SKM-1 treated with dmso at 0.1 percent for 144 hours (cell line): ENCODE measurements around the gene NCOA4.
A peak's percentile ranks its signal among the peaks of the same experiment; 100 is the strongest.
"Not testable (repeated sequence)": the region's sequence is repeated elsewhere in the genome, so short reads cannot be mapped to it uniquely, and the experiment has no call there.

Experiments used
- DNase-seq: peaks from one replicate; lab custom pipeline; 2025; ENCODE audit not compliant: unreplicated experiment; lab: John Stamatoyannopoulos, UW

The NCOA4 gene

DNA sequence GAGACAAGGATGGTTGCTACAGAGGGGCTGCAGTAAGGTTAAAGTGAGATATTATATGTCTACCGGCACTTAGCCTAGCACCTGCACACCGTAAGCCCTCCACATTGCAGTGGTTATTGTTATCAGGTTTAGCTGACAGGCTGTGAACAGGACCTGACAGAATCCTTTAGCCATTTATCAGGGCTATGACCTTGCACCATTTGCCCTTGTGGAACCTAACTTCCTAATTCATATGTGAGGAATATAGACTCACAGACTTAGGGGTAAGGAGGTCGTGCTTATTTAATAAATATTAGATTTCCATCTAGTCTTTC lies 10.1 kb downstream of the NCOA4 start:
- no peak for DNase-seq

DNA sequence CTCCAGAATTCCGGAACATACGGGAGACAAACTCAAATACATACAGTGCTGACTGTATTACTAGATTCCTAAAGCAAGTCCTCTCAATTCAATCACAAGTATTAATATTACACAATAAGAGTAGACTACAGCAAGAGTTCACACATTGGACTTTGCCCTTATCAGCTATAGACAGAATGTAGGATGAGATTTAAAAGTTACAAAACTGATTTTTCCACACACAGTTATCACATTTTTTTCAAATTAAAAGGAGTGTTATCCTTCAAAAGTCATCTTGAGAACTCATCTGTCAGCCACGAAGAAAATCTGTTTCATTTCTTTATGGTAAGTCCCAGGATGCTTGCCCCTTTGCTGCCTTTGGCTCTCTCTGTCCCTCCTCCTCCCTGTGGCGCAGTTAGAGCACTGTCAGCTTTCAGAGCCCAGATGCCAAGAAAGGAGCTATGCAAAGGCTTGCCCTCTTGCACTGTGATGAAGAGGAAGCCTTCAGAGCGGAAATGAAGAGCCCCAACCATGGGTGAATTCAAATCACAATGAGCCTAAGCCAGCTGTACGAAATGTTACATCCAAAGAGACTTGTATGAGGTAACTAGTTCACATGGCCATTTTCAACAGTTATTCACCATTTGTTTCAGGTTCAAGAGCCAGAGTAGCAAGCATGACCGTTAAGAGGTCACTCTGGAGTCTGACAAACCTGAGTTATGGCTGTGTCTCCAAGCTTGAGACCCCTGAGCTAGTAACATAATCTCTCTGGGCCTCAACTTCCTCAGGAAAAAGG lies 10.7 kb downstream of the NCOA4 start:
- DNase-seq = no peak

DNA sequence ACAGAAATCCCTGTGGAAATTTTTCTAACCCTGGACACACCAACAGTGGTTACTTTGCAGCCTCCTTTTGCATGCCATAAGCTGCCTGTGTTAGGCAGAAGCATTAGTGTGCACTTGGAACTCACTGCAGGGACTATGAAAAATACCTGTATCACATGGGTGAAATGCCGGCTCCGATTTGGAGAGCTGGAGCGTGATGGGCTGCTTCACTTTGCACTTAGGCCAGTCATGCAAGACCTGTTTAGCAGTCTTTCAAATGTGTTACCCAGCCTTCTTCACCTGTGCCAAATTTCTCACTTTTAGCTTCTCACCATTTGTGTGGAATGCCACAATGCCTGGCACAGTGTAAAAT lies 11.3 kb downstream of the NCOA4 start:
- DNase-seq = no peak

DNA sequence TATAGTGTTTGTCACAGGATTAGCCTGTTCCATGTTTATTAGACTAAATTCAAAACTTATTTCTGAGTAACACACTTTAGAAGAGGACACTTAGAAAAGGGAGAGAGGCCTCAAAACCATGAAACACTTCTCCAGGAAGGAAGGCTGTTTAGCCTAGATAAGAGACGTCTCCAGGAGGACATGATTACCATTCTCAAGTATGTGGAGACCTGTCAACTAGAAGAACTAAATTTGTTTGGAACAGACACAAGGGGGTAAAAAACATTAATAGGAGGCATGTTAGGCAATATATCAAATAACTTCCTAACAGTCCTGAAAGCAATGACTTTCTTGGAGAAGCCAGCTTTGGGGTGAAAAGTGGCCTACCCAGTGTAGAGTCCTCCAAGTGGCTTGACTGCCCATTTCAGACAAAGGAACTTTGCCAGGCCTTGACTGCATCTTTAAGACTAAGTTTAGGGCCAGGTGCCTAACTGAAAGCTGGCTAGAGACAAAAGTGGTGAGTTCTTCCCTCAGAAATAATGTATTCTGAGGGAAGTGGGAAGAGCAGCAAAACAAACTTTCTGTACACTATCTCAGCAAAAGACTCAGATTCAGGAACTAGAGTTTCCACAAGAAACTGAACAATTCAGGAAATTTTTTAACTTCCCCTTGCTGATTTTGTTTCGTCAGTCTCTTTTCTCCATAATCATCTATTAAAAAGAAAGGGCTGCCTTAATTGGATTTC lies 11.8 kb downstream of the NCOA4 start:
- DNase-seq = peak; percentile 31

DNA sequence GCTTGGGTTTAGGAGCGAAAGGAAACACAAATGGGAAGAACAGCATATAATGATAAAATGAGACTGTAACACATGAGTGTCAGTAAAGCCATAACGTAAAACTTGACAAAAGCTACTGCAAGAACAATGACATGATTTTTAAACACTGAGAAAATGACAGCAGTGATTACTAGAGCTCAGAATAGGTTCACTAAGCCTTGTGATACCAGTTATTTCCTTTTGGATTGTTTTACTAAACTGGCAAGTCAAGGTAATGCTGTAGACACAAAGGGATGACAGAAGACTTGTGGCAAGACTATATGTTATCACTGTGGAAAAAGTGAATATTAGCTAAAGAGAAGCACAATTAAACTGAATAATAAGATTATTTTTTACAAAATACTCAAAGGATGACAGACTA lies 12.7 kb downstream of the NCOA4 start:
- DNase-seq = no peak

DNA sequence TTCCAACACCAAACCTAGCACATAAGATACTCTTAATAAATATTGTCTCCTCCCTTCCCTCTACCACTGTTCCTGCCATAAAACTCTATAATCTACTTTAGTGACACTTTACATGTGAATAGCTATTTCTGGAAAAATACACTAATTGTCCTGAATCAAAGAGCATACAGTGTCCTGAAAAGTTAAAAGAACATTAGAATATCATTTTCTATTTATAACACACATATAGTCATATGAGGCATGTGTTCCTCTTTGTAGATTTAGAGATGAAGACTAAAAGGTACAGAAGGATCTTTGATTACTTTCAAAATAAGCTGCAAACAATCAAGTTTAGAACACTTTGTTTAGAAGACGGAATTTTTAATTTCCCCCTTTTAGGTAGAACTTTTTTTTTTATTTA lies 13.6 kb downstream of the NCOA4 start:
- no peak for DNase-seq

DNA sequence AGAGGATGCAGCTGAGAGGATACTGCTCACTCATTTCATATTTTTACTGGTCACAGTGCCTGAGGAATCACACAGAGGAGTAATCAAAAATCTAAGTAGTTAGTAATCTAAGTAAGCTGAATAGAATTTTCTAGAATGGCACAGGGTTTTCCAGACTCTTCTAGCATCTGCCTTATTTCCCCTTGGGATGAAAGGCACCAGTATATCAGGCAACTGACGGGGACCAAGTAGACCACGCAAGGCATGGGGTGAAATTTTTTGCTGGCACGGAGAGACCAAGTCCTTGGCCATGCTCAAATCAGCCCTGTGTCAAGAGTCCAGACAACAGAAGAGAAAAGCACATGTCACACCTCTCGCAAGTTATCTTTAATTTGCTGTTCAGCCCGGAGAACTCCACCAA lies 14.2 kb downstream of the NCOA4 start:
- no peak for DNase-seq

DNA sequence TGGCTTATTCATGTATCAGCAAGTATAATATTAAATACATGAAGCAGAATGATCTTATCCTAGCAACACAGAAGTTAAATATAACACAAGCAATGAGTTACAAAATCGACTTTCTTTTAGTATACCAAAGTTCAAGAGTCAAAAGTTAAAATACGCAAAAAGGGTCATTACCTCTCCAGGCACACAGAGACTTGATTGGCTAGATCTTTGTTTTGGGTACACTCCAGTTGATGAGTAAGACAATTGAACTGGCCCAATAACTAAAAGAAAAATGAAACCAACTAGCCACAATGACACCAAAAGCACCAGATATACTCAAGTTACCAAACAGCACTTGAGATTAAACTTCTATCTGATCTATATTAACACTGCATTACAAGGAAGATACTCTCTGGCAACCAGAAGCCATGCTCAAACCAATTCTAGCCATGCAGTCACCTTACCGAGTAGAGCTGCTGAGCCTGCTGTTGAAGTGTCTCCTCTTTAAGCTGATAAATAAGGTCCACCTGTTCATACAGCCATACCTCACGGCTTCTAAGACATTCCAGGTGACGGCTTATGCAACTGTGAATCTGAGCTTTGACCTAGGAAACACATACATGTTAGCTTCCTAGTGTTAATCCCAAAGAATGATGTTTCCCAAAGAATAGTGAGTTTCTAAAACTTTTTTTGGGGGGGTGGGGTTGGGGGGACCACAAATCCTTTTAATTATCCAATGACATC lies 15.6 kb downstream of the NCOA4 start:
- DNase-seq = no peak

DNA sequence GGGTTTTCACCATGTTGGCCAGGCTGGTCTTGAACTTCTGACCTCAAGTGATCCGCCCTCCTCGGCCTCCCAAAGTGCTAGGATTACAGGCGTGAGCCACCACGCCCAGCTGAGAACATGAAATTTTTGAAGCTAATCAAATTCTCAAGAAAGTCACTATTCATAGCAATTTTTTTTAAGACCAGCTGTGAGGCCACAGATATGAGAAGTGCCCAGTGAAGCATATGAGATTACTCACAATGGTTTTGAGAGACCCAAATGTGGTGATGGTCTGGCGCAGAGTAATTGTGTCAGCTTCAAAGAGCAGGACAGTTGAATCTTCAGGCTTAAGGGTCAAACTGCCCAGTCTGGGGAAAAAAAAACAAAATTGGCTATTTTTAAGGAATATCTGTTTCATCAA lies 16.2 kb downstream of the NCOA4 start:
- no peak for DNase-seq

DNA sequence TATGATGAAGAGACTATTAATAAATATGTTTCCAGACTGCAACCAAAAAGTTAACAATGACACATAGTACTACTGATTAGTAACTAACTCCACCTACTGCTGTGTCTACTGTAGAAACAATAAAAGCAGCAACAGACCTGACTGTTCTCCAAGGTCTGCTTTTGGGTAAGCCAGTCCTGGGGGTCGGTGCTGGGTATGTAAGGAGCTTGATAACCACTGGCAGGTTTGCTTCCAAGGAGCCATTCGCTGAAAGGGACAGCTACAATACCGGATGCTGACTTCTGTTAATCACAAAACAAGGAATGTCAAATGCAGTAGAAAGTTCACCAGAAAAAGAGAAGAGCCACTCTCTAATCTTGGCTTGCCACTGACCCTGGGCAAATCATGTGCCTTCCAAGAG lies 17.7 kb downstream of the NCOA4 start:
- no peak for DNase-seq

DNA sequence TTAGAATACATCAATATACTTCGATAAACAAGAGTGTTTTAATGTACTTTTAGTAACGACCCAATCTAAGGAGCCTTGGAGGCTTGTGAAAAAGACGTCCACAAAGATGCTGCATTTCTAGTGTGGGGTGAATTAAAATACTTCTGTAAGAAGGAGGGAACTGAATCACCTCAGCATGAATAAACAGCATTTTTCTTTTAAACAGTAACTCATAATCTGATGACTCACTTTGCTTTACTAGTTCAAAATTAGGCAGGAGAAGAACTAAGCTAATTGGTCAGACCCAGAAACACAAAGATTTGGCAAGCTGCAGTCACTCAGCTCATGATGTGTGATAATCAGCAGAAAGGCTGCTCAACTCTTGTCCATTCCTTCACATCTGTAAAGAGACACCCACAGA lies 24.2 kb downstream of the NCOA4 start:
- DNase-seq = no peak

DNA sequence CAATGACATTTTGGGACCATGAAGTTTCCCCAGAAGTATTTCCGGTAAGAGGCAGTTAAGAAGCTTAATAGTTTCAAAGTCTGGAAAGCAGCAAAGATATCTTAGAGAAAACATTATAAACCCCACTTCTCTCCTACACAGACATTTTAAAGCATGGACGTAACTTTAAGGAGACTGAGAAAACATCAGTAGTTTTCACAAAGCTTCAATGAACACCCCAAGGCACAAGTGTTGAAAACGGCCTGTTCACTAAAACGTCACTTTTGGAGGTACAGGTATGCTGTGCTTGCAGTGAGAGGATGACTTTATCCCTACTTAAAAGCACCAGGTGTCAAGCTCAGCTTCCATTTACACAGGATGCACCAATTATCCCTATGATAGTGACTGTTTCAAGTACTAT lies 25.0 kb downstream of the NCOA4 start:
- DNase-seq = no peak

DNA sequence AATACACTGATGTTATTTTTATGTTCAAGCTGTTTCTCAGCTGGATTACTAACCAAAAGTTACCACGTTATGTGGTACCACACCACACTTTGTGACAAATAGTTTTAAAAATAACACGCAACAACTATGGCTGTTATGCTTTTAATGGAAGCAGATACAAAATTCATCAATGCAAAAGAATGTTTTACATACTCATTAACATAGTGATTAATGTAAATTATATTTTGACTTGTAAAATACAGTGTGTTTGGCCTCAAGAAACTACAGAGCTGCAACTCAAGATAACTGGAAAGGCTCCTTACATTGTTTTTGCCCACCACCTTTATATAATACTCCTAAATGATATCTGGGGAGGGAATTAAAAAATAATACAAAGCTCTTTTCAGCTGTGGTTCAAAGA lies 25.5 kb downstream of the NCOA4 start:
- no peak for DNase-seq

DNA sequence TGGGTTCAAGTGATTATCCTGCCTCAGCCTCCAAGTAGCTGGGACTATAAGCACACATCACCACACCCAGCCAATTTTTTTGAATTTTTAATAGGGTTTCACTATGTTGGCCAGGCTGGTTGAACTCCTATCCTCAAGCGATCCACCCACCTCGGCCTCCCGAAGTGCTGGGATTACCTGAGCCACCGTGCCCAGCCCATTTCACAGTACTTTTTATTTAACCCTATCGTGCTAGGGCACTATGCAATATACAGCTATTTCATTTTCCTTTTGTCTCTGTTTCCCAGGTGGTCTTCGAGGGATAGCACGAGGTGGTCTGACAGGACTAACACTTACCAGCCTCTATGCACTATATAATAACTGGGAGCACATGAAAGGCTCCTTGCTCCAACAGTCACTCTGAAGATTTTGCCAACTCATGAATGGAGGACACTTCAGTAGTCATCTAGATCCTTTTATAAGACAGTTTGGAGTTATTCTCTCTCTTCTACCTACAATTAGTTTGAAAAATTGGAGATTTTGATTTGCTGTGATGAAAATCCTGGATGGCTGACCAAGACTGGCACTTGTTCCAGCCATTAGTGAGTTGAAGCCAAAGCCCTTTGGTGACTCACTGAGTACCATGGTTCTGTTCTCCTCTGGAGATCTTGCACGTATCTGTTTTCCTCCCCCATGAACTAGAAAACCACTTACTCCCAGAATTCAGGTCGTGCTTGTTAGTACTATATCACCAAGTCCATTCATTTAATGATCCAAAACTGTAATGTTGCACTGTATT lies 27.3 kb downstream of the NCOA4 start:
- no peak for DNase-seq

DNA sequence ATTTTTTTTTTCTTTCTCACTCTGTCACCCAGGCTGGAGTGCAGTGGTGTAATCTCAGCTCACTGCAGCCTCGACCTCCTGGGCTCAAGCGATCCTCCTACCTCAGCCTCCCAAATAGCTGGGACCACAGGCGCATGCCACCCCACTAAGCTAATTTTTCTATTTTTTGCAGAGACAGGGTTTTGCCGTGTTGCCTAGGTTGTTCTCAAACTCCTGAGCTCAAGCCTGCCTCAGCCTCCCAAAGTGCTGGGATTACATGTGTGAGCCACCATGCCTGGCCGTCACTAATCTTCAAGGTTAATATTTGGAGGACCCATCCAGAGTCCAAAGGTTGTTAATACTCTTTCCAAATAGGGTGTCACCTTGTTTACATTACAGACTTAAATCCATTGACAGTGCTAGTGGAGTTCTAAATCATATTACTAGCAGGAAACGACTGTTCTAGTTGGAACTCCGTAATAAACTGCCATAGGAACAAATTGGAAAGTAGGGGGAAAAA lies 28.2 kb downstream of the NCOA4 start:
- DNase-seq = not testable (repeated sequence)

DNA sequence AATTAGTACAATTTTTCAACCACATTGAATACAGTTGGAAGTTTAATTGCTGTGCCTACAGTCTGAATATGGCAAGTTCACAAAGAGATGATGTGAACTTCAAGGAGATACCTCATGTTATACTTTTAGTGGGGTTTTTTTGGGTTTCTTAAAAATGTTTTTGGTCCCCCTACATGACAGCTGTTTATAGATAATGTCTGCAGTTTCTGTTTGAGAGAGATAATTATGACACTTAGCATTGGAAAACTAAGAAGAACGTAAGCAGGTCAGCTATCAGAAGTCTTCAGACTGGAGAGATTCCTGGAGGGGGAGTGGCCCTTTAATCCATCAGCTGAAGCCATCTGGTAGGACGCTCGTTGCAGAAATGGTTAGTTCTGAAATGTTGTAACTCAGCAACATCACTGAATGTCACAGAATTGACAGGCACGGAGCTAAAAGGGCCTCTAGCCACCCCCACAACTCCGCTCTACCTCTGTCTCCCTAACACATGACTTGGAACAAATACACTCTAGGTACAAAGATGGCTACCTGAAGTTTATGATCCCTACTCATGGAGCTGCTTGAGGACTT lies 29.2 kb downstream of the NCOA4 start:
- no peak for DNase-seq

DNA sequence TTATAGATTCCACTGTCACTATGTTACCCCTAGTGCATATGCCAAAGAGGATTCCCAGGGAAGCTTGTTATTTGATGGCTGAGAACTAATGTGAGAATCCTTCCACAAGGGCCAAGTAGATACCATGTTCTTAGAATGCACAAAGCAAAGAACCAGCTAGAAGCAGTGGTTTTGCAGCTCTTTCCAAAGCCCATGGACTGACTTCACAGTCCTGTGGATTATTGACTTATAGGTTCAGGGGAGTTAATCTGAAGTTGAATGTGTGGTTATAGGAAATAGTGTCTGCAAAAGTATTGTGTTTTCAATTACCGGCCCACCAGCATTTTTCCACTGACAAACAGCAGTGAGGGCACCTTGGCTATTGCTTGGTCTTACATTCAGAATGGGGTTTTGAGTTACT lies 29.9 kb downstream of the NCOA4 start:
- no peak for DNase-seq

DNA sequence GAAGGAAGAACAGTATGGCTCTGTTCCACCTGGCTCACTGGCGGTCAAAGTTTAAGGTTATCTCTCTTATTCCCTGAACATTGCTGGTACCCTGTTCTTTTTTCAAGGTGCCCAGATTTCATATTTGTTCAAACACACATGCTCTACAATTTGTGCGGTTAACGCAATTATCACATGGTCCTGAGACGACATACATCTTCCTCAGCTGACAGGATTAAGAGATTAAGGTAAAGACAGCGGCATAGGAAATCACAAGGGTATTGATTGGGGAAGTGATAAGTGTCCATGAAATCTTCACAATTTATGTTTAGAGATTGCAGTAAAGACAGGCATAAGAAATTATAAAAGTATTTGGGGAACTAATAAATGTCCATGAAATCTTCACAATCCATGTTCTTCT lies 30.5 kb downstream of the NCOA4 start:
- DNase-seq = not testable (repeated sequence)

DNA sequence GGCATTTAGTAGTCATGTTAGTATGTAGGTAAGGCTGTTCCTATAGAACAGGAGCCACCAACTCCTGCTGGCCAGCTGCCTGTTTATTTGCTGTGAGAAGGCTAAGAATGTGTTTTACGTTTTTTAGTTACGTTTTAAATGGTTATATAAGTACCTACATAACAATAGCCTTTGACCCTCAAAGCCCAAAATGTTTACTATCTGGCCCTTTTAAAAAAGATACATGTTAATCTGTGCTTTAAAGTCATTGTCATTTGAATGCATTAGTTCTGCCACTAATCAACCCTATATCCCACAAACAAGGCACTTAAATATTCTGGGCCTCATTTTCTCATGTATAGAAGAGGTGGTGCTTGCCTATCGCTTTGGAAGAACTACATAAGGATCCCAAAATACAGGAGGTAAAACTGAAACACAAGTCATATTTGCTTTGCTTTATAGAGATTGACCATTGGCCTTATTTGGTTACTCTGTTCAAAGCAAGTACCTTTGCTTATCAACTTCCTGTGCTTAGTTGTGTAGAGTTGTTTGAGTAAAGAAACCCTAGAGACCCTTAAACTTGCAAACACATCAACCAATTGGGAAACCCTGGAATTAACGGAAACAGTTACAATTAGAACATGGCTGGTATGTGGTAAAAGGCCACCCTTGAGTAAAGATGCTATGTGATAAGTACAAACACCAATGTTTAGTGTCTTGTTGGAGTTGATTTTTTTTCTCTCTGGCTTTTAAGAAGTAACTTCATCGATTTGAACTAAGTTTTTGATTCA lies 32.2 kb downstream of the NCOA4 start:
- no peak for DNase-seq

DNA sequence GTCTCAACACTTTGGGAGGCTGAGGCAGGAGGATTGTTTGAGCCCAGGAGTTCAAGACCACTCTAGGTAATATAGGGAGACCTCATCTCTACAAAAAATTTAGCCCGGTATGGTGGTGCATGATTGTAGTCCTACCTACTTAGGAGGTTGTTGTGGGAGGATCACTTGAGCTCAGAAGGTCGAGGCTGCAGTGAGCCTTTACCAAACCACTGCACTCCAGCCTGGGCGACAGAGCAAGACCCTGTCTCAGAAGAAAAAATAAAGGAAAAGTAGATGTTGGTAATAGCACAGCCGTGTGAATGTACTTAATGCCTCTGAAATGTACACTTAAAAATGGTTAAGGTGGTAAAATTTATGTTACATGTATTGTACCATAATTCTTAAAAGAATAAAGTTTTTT lies 32.9 kb downstream of the NCOA4 start:
- no peak for DNase-seq
